ENCODE results near the gene CTNS.

DNA sequence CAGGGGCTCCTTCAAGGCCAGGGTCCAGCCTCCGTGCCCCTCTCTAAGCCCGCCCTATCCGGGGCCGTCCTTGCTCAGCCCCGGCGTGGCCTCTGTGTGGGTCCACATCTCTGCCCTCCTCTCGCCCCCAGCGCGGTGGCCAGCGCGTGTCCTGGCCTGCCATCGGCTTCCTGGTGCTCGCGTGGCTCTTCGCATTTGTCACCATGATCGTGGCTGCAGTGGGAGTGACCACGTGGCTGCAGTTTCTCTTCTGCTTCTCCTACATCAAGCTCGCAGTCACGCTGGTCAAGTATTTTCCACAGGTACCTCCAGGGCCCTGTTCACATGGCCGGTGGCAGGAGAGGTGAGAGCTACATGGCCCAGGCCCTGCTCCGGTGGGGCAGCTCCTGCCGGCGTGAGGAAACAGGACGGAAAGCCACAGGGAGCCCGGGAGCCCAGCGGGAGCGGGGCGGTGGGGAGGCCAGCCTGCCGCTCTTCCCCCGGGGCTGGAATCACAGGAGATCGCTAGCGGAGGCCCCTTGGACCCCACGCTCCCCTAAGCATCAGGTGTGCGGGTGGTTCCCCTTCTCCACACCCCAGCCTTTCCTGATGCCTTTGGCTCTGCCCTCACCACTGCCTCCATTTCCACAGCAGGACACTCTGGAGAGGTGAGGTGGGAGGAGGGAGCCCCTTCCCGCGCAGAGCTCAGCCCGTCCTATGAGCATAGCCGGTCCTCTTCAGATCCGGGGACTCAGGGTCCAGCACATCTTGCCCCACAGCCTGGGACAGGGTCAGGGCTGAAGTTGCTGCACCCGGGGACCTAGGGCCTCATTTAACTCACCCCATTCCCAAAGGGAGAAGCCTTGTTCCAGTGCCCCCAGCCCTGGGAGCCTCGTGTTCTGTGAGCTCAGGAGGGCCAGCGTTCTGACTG is 21.6 kb downstream of the CTNS start:
- no peak for TF ChIP-seq POLR2A (IDR thresholded peaks at IDR 0.05)
- TF ChIP-seq, protein P1, sequence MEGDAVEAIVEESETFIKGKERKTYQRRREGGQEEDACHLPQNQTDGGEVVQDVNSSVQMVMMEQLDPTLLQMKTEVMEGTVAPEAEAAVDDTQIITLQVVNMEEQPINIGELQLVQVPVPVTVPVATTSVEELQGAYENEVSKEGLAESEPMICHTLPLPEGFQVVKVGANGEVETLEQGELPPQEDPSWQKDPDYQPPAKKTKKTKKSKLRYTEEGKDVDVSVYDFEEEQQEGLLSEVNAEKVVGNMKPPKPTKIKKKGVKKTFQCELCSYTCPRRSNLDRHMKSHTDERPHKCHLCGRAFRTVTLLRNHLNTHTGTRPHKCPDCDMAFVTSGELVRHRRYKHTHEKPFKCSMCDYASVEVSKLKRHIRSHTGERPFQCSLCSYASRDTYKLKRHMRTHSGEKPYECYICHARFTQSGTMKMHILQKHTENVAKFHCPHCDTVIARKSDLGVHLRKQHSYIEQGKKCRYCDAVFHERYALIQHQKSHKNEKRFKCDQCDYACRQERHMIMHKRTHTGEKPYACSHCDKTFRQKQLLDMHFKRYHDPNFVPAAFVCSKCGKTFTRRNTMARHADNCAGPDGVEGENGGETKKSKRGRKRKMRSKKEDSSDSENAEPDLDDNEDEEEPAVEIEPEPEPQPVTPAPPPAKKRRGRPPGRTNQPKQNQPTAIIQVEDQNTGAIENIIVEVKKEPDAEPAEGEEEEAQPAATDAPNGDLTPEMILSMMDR (IDR thresholded peaks at IDR 0.05): no peak
- TF ChIP-seq POLR2AphosphoS5 (IDR thresholded peaks at IDR 0.05): no peak
